ENCODE results near the gene CHI3L2. TPM values are rescaled to one million over a fixed set of nuclear protein-coding genes. Genes with fewer than 3 reads are reported as not detected.

The CHI3L2 gene
- total RNA-seq, 1 experiment from 2014 or later, result 1.4 TPM

GRCh38 chr1:111223126-111223685 is 4.3 kb upstream of the CHI3L2 start:
- BruUV-seq (replicated peaks), result no TSS peak
- Mint-ChIP-seq H3K4me1 (ENCODE audit: insufficient read depth, unreplicated experiment) (peaks cover 38% of the 10 kb centered on the region), H3K27ac (ENCODE audit: low read depth, unreplicated experiment) (peak overlapping the region; percentile 36), H3K36me3 (ENCODE audit: insufficient read depth, unreplicated experiment) (no peaks in the 10 kb centered on the region), H3K27me3 (ENCODE audit: insufficient read depth, unreplicated experiment) (no peaks in the 10 kb centered on the region), H3K9me3 (ENCODE audit: unreplicated experiment) (no peaks in the 10 kb centered on the region), H3K4me3 (ENCODE audit: unreplicated experiment) (no peak overlapping the region)
- CTCF ChIA-PET, result interaction anchor here (0.6 to 3.6 kb wide), 47 partner anchors 9 to 1095 kb away, joined by 3 to 95 read pairs (median 4); no protein-coding TSS in a partner anchor
- intact Hi-C loops (cut with micrococcal nuclease), result loop anchor here (1.0 to 5.0 kb wide), 4 partner anchors 111 to 284 kb away; no protein-coding TSS in a partner anchor
- POLR2A ChIA-PET, result interaction anchor here (0.9 to 1.6 kb wide), 3 partner anchors 109 to 183 kb away, joined by 3 to 8 read pairs (median 4); no protein-coding TSS in a partner anchor
- no peak for TF ChIP-seq CTCF (IDR thresholded peaks at IDR 0.05; ENCODE audit: unreplicated experiment)
- DNase-seq (ENCODE audit: unreplicated experiment), result no peak

- intact Hi-C loops (cut with micrococcal nuclease), result no loop called here
- no peak for DNase-seq (ENCODE audit: unreplicated experiment)
- Mint-ChIP-seq H3K4me3 (ENCODE audit: unreplicated experiment) (no peak overlapping the region), H3K4me1 (ENCODE audit: insufficient read depth, unreplicated experiment) (peaks cover 47% of the 10 kb centered on the region), H3K9me3 (ENCODE audit: unreplicated experiment) (no peaks in the 10 kb centered on the region), H3K27me3 (ENCODE audit: insufficient read depth, unreplicated experiment) (no peaks in the 10 kb centered on the region), H3K27ac (ENCODE audit: low read depth, unreplicated experiment) (no peak overlapping the region), H3K36me3 (ENCODE audit: insufficient read depth, unreplicated experiment) (no peaks in the 10 kb centered on the region)
- POLR2A ChIA-PET, result interaction anchor here (0.7 kb wide), 1 partner anchor 528 kb away, joined by 4 read pairs; no protein-coding TSS in a partner anchor
- no TSS peak for BruUV-seq (replicated peaks)
- CTCF ChIA-PET, result interaction anchor here (1.1 to 5.2 kb wide), 3 partner anchors 108 to 175 kb away, joined by 4 to 95 read pairs (median 59); no protein-coding TSS in a partner anchor
- no peak for TF ChIP-seq CTCF (IDR thresholded peaks at IDR 0.05; ENCODE audit: unreplicated experiment)
Measured at GRCh38 chr1:111225091-111225490, 2.4 kb upstream of the CHI3L2 start.

- no peak for DNase-seq (ENCODE audit: unreplicated experiment)
- Mint-ChIP-seq H3K36me3 (ENCODE audit: insufficient read depth, unreplicated experiment) (no peaks in the 10 kb centered on the region), H3K27me3 (ENCODE audit: insufficient read depth, unreplicated experiment) (no peaks in the 10 kb centered on the region), H3K4me1 (ENCODE audit: insufficient read depth, unreplicated experiment) (peaks cover 48% of the 10 kb centered on the region), H3K27ac (ENCODE audit: low read depth, unreplicated experiment) (no peak overlapping the region), H3K4me3 (ENCODE audit: unreplicated experiment) (no peak overlapping the region), H3K9me3 (ENCODE audit: unreplicated experiment) (no peaks in the 10 kb centered on the region)
- intact Hi-C loops (cut with micrococcal nuclease), result no loop called here
- no peak for TF ChIP-seq CTCF (IDR thresholded peaks at IDR 0.05; ENCODE audit: unreplicated experiment)
- BruUV-seq (replicated peaks), result no TSS peak
- CTCF ChIA-PET, result interaction anchor here (0.5 to 5.2 kb wide), 5 partner anchors 30 to 175 kb away, joined by 3 to 95 read pairs (median 15); no protein-coding TSS in a partner anchor
- POLR2A ChIA-PET, result no interaction called here
Measured at GRCh38 chr1:111225717-111226400, 1.7 kb upstream of the CHI3L2 start.
